Hepatocyte (in vitro differentiated cells): ENCODE measurements around the gene ADAMTS12. TPM values are rescaled to one million over a fixed set of nuclear protein-coding genes. Genes with fewer than 3 reads are reported as not detected.

Experiments used
- DNase-seq: peaks from one replicate; pipeline ENCODE4 v3.0.0-alpha.2; 2016; ENCODE audit warnings: low spot score
- H2AFZ ChIP-seq: fragments of 200-600 bp; sonication (generic); 2 replicates; pipeline ENCODE4 v1.6.0; 2016; ENCODE audit warnings: antibody characterized with exemption, mild to moderate bottlenecking
- H3K27ac ChIP-seq: fragments of 200-600 bp; sonication (generic); 2 replicates; pipeline ENCODE4 v1.5.1; 2016; ENCODE audit warnings: mild to moderate bottlenecking
- H3K27me3 ChIP-seq: fragments of 200-600 bp; sonication (generic); 2 replicates; pipeline ENCODE4 v1.6.1; 2016
- H3K36me3 ChIP-seq: fragments of 200-600 bp; sonication (generic); replicated peaks from 2 replicates; pipeline ENCODE4 v1.5.1; 2016; ENCODE audit warnings: low read depth; ENCODE audit not compliant: insufficient read depth
- H3K4me1 ChIP-seq: fragments of 200-600 bp; sonication (generic); 2 replicates; pipeline ENCODE4 v1.5.1; 2016; ENCODE audit warnings: mild to moderate bottlenecking, moderate library complexity; ENCODE audit not compliant: insufficient read depth
- H3K4me2 ChIP-seq: fragments of 200-600 bp; sonication (generic); 2 replicates; pipeline ENCODE4 v1.6.0; 2016
- H3K4me3 ChIP-seq: fragments of 200-600 bp; sonication (generic); 2 replicates; pipeline ENCODE4 v1.5.1; 2016; ENCODE audit warnings: mild to moderate bottlenecking
- H3K79me2 ChIP-seq: fragments of 200-600 bp; sonication (generic); 2 replicates; pipeline ENCODE4 v1.6.0; 2017; ENCODE audit warnings: mild to moderate bottlenecking
- H3K9me2 ChIP-seq: fragments of 200-600 bp; sonication (generic); replicated peaks from 2 replicates; pipeline ENCODE4 v1.6.0; 2017; ENCODE audit warnings: mild to moderate bottlenecking; ENCODE audit not compliant: insufficient read depth
- H3K9me3 ChIP-seq: fragments of 200-600 bp; sonication (generic); 2 replicates; pipeline ENCODE4 v1.5.1; 2016; ENCODE audit warnings: low read depth, mild to moderate bottlenecking
- H4K20me1 ChIP-seq: fragments of 200-600 bp; sonication (generic); 2 replicates; pipeline ENCODE4 v1.6.0; 2016; ENCODE audit warnings: mild to moderate bottlenecking; ENCODE audit not compliant: insufficient read depth, poor library complexity, severe bottlenecking
- CTCF ChIP-seq: fragments of 200-600 bp; sonication (generic); IDR thresholded peaks from 2 replicates; pipeline ENCODE4 v1.5.1; 2016; ENCODE audit warnings: antibody characterized with exemption, mild to moderate bottlenecking; ENCODE audit not compliant: poor library complexity
- EZH2 ChIP-seq: fragments of 200-600 bp; sonication (generic); IDR thresholded peaks from 2 replicates; pipeline ENCODE4 v1.6.1; 2016; ENCODE audit warnings: antibody characterized with exemption, mild to moderate bottlenecking, borderline replicate concordance
- EZH2phosphoT487 ChIP-seq: fragments of 200-600 bp; sonication (generic); IDR thresholded peaks from one replicate; pipeline ENCODE4 v1.6.1; 2018; ENCODE audit warnings: antibody characterized with exemption, mild to moderate bottlenecking, low read depth, moderate library complexity; ENCODE audit not compliant: unreplicated experiment, severe bottlenecking
- WGBS: methylation state at CpG from one replicate; pipeline ENCODE4 v1.1.6; 2016; ENCODE audit warnings: low lambda C conversion rate; ENCODE audit errors: missing lambda C conversion rate; 5-methylcytosine and 5-hydroxymethylcytosine counted together
- polyA plus RNA-seq: library from polyadenylated mRNA; unstranded; fragments of >200 nt; fragmentation: Nextera tagmentation; extraction: Ambion mirVana; gene quantifications from 2 replicates; pipeline ENCODE4 v1.2.1, GENCODE V29; 2016
- total RNA-seq: library from RNA; depleted of rRNA; stranded (reverse); fragments of >200 nt; gene quantifications from 2 replicates; pipeline ENCODE4 v1.2.3, GENCODE V29; 2014

Gene ADAMTS12
- total and polyA plus RNA-seq, 2 experiments from 2014 or later, result 3.2 to 8.9 TPM

- Histone ChIP-seq H3K9me2 (no peaks in the 10 kb centered on the region), H3K27ac (no peak overlapping the region), H3K4me1 (no peaks in the 10 kb centered on the region), H4K20me1 (no peaks in the 10 kb centered on the region), H3K27me3 (no peaks in the 10 kb centered on the region), H3K36me3 (no peaks in the 10 kb centered on the region), H3K79me2 (no peaks in the 10 kb centered on the region), H2AFZ (no peak overlapping the region), H3K4me3 (no peak overlapping the region), H3K4me2 (no peak overlapping the region), H3K9me3 (no peaks in the 10 kb centered on the region)
- DNase-seq, result no peak
- WGBS, result 59% methylated on average over 1 of the region's 1 CpG
- TF ChIP-seq EZH2phosphoT487 (no peak), EZH2 (no peak), CTCF (no peak)
Measured at GRCh38 chr5:33490071-33490665, 401.6 kb downstream of the ADAMTS12 start.

GRCh38 chr5:33489481-33490067 lies 402.2 kb downstream of the ADAMTS12 start:
- Histone ChIP-seq H3K4me1 (no peaks in the 10 kb centered on the region), H3K36me3 (no peaks in the 10 kb centered on the region), H3K27me3 (no peaks in the 10 kb centered on the region), H3K4me2 (no peak overlapping the region), H3K9me3 (no peaks in the 10 kb centered on the region), H3K27ac (no peak overlapping the region), H2AFZ (no peak overlapping the region), H3K9me2 (no peaks in the 10 kb centered on the region), H3K79me2 (no peaks in the 10 kb centered on the region), H4K20me1 (no peaks in the 10 kb centered on the region), H3K4me3 (no peak overlapping the region)
- WGBS, result 59% methylated on average over 6 of the region's 6 CpGs
- no peak for DNase-seq
- TF ChIP-seq EZH2, result no peak
- TF ChIP-seq CTCF, result no peak
- TF ChIP-seq EZH2phosphoT487, result no peak

- TF ChIP-seq EZH2phosphoT487, result no peak
- no peak for TF ChIP-seq CTCF
- no peak for TF ChIP-seq EZH2
- H3K9me3 ChIP-seq, result no peaks in the 10 kb centered on the region
- H3K27ac ChIP-seq, result no peak overlapping the region
- H4K20me1 ChIP-seq, result no peaks in the 10 kb centered on the region
- no peaks in the 10 kb centered on the region for H3K9me2 ChIP-seq
- WGBS, result 79% methylated on average over 19 of the region's 19 CpGs
- no peak overlapping the region for H3K4me2 ChIP-seq
- H2AFZ ChIP-seq, result no peak overlapping the region
- no peaks in the 10 kb centered on the region for H3K4me1 ChIP-seq
- no peaks in the 10 kb centered on the region for H3K79me2 ChIP-seq
- H3K27me3 ChIP-seq, result no peaks in the 10 kb centered on the region
- H3K4me3 ChIP-seq, result no peak overlapping the region
- no peaks in the 10 kb centered on the region for H3K36me3 ChIP-seq
- no peak for DNase-seq
Measured at GRCh38 chr5:33488558-33489355, 403.0 kb downstream of the ADAMTS12 start.
